ENCODE data around the gene APOL1.

Gene APOL1

GRCh38 chr22:36308880-36309279, 55.9 kb downstream of the APOL1 start:
- no peaks in the 10 kb centered on the region for H3K4me1 ChIP-seq (ENCODE audit: insufficient read depth, low read length)
- no peak overlapping the region for H3K4me2 ChIP-seq (ENCODE audit: insufficient read depth, low read length)
- TF ChIP-seq EZH2 (IDR thresholded peaks at IDR 0.05; ENCODE audit: borderline replicate concordance, low read depth, low read length, severe bottlenecking), result no peak
- no peak for TF ChIP-seq CTCF (IDR thresholded peaks at IDR 0.05; ENCODE audit: borderline replicate concordance, extremely low read depth, low read length, poor library complexity, severe bottlenecking)
- no peaks in the 10 kb centered on the region for H3K27me3 ChIP-seq (ENCODE audit: insufficient read depth, low read length, poor library complexity)
- DNase-seq (no peak), ATAC-seq (ENCODE audit: insufficient read depth, low read depth) (no peak)
- H3K36me3 ChIP-seq (ENCODE audit: insufficient read depth, low read length), result peaks cover 95% of the 10 kb centered on the region
- no peak overlapping the region for H3K27ac ChIP-seq (ENCODE audit: low read length)
- H3K9ac ChIP-seq (ENCODE audit: low read depth, low read length), result no peak overlapping the region
- H3K79me2 ChIP-seq (ENCODE audit: insufficient read depth, low read length), result no peaks in the 10 kb centered on the region
- no peak overlapping the region for H2AFZ ChIP-seq (ENCODE audit: low read depth, low read length)
- H3K9me3 ChIP-seq (ENCODE audit: insufficient read depth, low read length, severe bottlenecking), result no peaks in the 10 kb centered on the region
- H4K20me1 ChIP-seq (ENCODE audit: insufficient read depth, low read length), result no peaks in the 10 kb centered on the region; the same call in 1 of the 2 replicates
- H3K4me3 ChIP-seq (ENCODE audit: low read depth in 1 of 2, low read length in 2 of 2), result no peak overlapping the region

GRCh38 chr22:36311386-36312085, 58.6 kb downstream of the APOL1 start:
- Histone ChIP-seq H3K4me2 (ENCODE audit: insufficient read depth, low read length) (no peak overlapping the region), H3K79me2 (ENCODE audit: insufficient read depth, low read length) (no peaks in the 10 kb centered on the region), H3K27ac (ENCODE audit: low read length) (no peak overlapping the region), H2AFZ (ENCODE audit: low read depth, low read length) (no peak overlapping the region), H3K4me1 (ENCODE audit: insufficient read depth, low read length) (no peaks in the 10 kb centered on the region), H3K9ac (ENCODE audit: low read depth, low read length) (no peak overlapping the region), H4K20me1 (ENCODE audit: insufficient read depth, low read length) (no peaks in the 10 kb centered on the region; the same call in 1 of the 2 replicates), H3K9me3 (ENCODE audit: insufficient read depth, low read length, severe bottlenecking) (no peaks in the 10 kb centered on the region), H3K4me3 (ENCODE audit: low read depth in 1 of 2, low read length in 2 of 2) (no peak overlapping the region), H3K36me3 (ENCODE audit: insufficient read depth, low read length) (peaks cover 92% of the 10 kb centered on the region), H3K27me3 (ENCODE audit: insufficient read depth, low read length, poor library complexity) (no peaks in the 10 kb centered on the region)
- no peak for DNase-seq
- ATAC-seq (ENCODE audit: insufficient read depth, low read depth), result no peak
- TF ChIP-seq EZH2 (IDR thresholded peaks at IDR 0.05; ENCODE audit: borderline replicate concordance, low read depth, low read length, severe bottlenecking) (no peak), CTCF (IDR thresholded peaks at IDR 0.05; ENCODE audit: borderline replicate concordance, extremely low read depth, low read length, poor library complexity, severe bottlenecking) (no peak)

- H4K20me1 ChIP-seq (ENCODE audit: insufficient read depth, low read length), result peaks cover 3% of the 10 kb centered on the region; the same call in 1 of the 2 replicates
- H3K79me2 ChIP-seq (ENCODE audit: insufficient read depth, low read length), result no peaks in the 10 kb centered on the region
- peaks cover 95% of the 10 kb centered on the region for H3K36me3 ChIP-seq (ENCODE audit: insufficient read depth, low read length)
- no peak overlapping the region for H3K27ac ChIP-seq (ENCODE audit: low read length)
- H3K4me2 ChIP-seq (ENCODE audit: insufficient read depth, low read length), result no peak overlapping the region
- no peak overlapping the region for H2AFZ ChIP-seq (ENCODE audit: low read depth, low read length)
- no peak overlapping the region for H3K4me3 ChIP-seq (ENCODE audit: low read depth in 1 of 2, low read length in 2 of 2)
- no peak overlapping the region for H3K9ac ChIP-seq (ENCODE audit: low read depth, low read length)
- TF ChIP-seq EZH2 (IDR thresholded peaks at IDR 0.05; ENCODE audit: borderline replicate concordance, low read depth, low read length, severe bottlenecking) (no peak), CTCF (IDR thresholded peaks at IDR 0.05; ENCODE audit: borderline replicate concordance, extremely low read depth, low read length, poor library complexity, severe bottlenecking) (no peak)
- no peaks in the 10 kb centered on the region for H3K4me1 ChIP-seq (ENCODE audit: insufficient read depth, low read length)
- DNase-seq (no peak), ATAC-seq (ENCODE audit: insufficient read depth, low read depth) (no peak)
- no peaks in the 10 kb centered on the region for H3K27me3 ChIP-seq (ENCODE audit: insufficient read depth, low read length, poor library complexity)
- H3K9me3 ChIP-seq (ENCODE audit: insufficient read depth, low read length, severe bottlenecking), result no peaks in the 10 kb centered on the region
Measured at GRCh38 chr22:36315325-36315724, 62.4 kb downstream of the APOL1 start.
